ENCODE results near the gene ARRB1. TPM values are rescaled to one million over a fixed set of nuclear protein-coding genes. Genes with fewer than 3 reads are reported as not detected.

The ARRB1 gene
- total and polyA plus RNA-seq, 9 of the 15 experiments (the other 6 are each of a cell fraction or from before 2014, with no cell fraction given): 6.6 to 45.4 (median 28.5) TPM

- TF ChIP-seq NFIX (CRISPR knock-in tag; IDR thresholded peaks at IDR 0.05; ENCODE audit: low read depth): no peak
- no peak for TF ChIP-seq PML (IDR thresholded peaks at IDR 0.05; ENCODE audit: low read length)
- TF ChIP-seq ZNF79 (CRISPR knock-in tag; IDR thresholded peaks at IDR 0.05; ENCODE audit: low read depth): no peak
- no peak for TF ChIP-seq ZEB2 (IDR thresholded peaks at IDR 0.05)
- no peak for TF ChIP-seq ZNF384 (IDR thresholded peaks at IDR 0.05; ENCODE audit: low read depth, low read length)
- no peak for TF ChIP-seq TAF1 (IDR thresholded peaks at IDR 0.05; ENCODE audit: control insufficient read depth, extremely low read depth, insufficient read depth, low read length, severe bottlenecking)
- TF ChIP-seq RCOR1 (IDR thresholded peaks at IDR 0.05; ENCODE audit: borderline replicate concordance in 1 of 2, low read depth in 2 of 2, low read length in 2 of 2): peak in 1 of 2 experiments; percentile 76; a peak in 1 of 4 replicates
- no peak for TF ChIP-seq PHB (CRISPR knock-in tag; IDR thresholded peaks at IDR 0.05)
- TF ChIP-seq SMC3 (conservative IDR thresholded peaks at IDR 0.05; ENCODE audit: insufficient read depth, low read depth, low read length): peak; percentile 31; the same call in 1 of the 2 replicates
- TF ChIP-seq DEAF1 (CRISPR knock-in tag; IDR thresholded peaks at IDR 0.05): no peak
- TF ChIP-seq TCF7 (IDR thresholded peaks at IDR 0.05; ENCODE audit: borderline replicate concordance): no peak
- no peak for TF ChIP-seq MED1 (CRISPR knock-in tag; IDR thresholded peaks at IDR 0.05; ENCODE audit: borderline replicate concordance)
- TF ChIP-seq L3MBTL2 (IDR thresholded peaks at IDR 0.05): peak; percentile 50; the same call in 1 of the 2 replicates
- no peak for TF ChIP-seq FOXK2 (conservative IDR thresholded peaks at IDR 0.05 in 1 of 2, IDR thresholded peaks at IDR 0.05 in 1 of 2; ENCODE audit: low read depth in 2 of 2)
- TF ChIP-seq, protein P1, sequence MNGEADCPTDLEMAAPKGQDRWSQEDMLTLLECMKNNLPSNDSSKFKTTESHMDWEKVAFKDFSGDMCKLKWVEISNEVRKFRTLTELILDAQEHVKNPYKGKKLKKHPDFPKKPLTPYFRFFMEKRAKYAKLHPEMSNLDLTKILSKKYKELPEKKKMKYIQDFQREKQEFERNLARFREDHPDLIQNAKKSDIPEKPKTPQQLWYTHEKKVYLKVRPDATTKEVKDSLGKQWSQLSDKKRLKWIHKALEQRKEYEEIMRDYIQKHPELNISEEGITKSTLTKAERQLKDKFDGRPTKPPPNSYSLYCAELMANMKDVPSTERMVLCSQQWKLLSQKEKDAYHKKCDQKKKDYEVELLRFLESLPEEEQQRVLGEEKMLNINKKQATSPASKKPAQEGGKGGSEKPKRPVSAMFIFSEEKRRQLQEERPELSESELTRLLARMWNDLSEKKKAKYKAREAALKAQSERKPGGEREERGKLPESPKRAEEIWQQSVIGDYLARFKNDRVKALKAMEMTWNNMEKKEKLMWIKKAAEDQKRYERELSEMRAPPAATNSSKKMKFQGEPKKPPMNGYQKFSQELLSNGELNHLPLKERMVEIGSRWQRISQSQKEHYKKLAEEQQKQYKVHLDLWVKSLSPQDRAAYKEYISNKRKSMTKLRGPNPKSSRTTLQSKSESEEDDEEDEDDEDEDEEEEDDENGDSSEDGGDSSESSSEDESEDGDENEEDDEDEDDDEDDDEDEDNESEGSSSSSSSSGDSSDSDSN (IDR thresholded peaks at IDR 0.05; ENCODE audit: borderline replicate concordance in 1 of 2, low read depth in 2 of 2, low read length in 2 of 2): no peak
Observed at GRCh38 chr11:75376175-75376574, 24.7 kb upstream of the ARRB1 start (continued).
